Measurements from ENCODE around the gene SERPING1.

GRCh38 chr11:57610170-57610569 lies 12.7 kb downstream of the SERPING1 start:
- TF ChIP-seq CTCF (IDR thresholded peaks at IDR 0.05) (no peak), TCF7L2 (IDR thresholded peaks at IDR 0.05; ENCODE audit: low read depth, low read length) (no peak), POLR2AphosphoS5 (IDR thresholded peaks at IDR 0.05; ENCODE audit: low read depth, low read length) (no peak)
